Loucy (cell line): ENCODE results near the gene ATXN7L2.

Experiments
- H2AFZ ChIP-seq: fragments of 200-600 bp; sonication (generic); 2 replicates; pipeline ENCODE4 v1.6.0; 2016; ENCODE audit warnings: antibody characterized with exemption, mild to moderate bottlenecking, low read length, moderate library complexity
- H3F3A ChIP-seq: fragments of 200-600 bp; 2 replicates; pipeline ENCODE4 v1.6.0; 2016; ENCODE audit warnings: antibody characterized with exemption, low read depth, mild to moderate bottlenecking
- H3K27me3 ChIP-seq: fragments of 200-600 bp; sonication (generic); 2 replicates; pipeline ENCODE4 v1.6.1; 2014; ENCODE audit warnings: low read length, mild to moderate bottlenecking; ENCODE audit not compliant: insufficient read depth, poor library complexity, severe bottlenecking
- H3K36me3 ChIP-seq: fragments of 200-600 bp; sonication (generic); 2 replicates; pipeline ENCODE4 v1.6.1; 2016; ENCODE audit warnings: low read length; ENCODE audit not compliant: insufficient read depth
- H3K4me1 ChIP-seq: fragments of 200-600 bp; sonication (generic); 2 replicates; pipeline ENCODE4 v1.5.1; 2014; ENCODE audit warnings: low read length, mild to moderate bottlenecking; ENCODE audit not compliant: insufficient read depth, poor library complexity, severe bottlenecking
- H3K4me2 ChIP-seq: fragments of 200-600 bp; sonication (generic); 2 replicates; pipeline ENCODE4 v1.6.0; 2014; ENCODE audit warnings: antibody characterized with exemption, low read length, low read depth, mild to moderate bottlenecking; ENCODE audit not compliant: poor library complexity, severe bottlenecking
- H3K4me3 ChIP-seq: fragments of 200-600 bp; sonication (generic); 2 replicates; pipeline ENCODE4 v1.5.1; 2014; ENCODE audit warnings: low read length, mild to moderate bottlenecking, mixed read lengths; ENCODE audit not compliant: poor library complexity, severe bottlenecking
- H3K79me2 ChIP-seq: fragments of 200-600 bp; sonication (generic); 2 replicates; pipeline ENCODE4 v1.6.1; 2014; ENCODE audit warnings: low read length; ENCODE audit not compliant: insufficient read depth
- H3K9ac ChIP-seq: fragments of 200-600 bp; sonication (generic); 2 replicates; pipeline ENCODE4 v1.6.0; 2014; ENCODE audit warnings: mild to moderate bottlenecking, low read depth, low read length, moderate library complexity; ENCODE audit not compliant: poor library complexity, severe bottlenecking
- H3K9me2 ChIP-seq: fragments of 200-600 bp; sonication (generic); replicated peaks from 2 replicates; pipeline ENCODE4 v1.6.1; 2016; ENCODE audit warnings: low read depth, low read length, mixed read lengths
- H3K9me3 ChIP-seq: fragments of 200-600 bp; sonication (generic); 2 replicates; pipeline ENCODE4 v1.6.1; 2014; ENCODE audit warnings: mild to moderate bottlenecking, antibody characterized with exemption, low read length, low read depth; ENCODE audit not compliant: insufficient read depth
- H4K20me1 ChIP-seq: fragments of 200-600 bp; sonication (generic); 2 replicates; pipeline ENCODE4 v1.6.0; 2014; ENCODE audit warnings: antibody characterized with exemption, low read length, mild to moderate bottlenecking; ENCODE audit not compliant: insufficient read depth, poor library complexity, severe bottlenecking
- EZH2phosphoT487 ChIP-seq: fragments of 200-600 bp; IDR thresholded peaks from 2 replicates; pipeline ENCODE4 v1.6.1; 2018; ENCODE audit warnings: antibody characterized with exemption, mild to moderate bottlenecking, moderate library complexity, borderline replicate concordance
- TF ChIP-seq, protein P1 (sequence below): fragments of 200-600 bp; sonication (generic); conservative IDR thresholded peaks from 2 replicates; pipeline ENCODE4 v1.5.1; 2014; ENCODE audit warnings: mild to moderate bottlenecking, antibody characterized with exemption, low read length

ATXN7L2 gene

DNA sequence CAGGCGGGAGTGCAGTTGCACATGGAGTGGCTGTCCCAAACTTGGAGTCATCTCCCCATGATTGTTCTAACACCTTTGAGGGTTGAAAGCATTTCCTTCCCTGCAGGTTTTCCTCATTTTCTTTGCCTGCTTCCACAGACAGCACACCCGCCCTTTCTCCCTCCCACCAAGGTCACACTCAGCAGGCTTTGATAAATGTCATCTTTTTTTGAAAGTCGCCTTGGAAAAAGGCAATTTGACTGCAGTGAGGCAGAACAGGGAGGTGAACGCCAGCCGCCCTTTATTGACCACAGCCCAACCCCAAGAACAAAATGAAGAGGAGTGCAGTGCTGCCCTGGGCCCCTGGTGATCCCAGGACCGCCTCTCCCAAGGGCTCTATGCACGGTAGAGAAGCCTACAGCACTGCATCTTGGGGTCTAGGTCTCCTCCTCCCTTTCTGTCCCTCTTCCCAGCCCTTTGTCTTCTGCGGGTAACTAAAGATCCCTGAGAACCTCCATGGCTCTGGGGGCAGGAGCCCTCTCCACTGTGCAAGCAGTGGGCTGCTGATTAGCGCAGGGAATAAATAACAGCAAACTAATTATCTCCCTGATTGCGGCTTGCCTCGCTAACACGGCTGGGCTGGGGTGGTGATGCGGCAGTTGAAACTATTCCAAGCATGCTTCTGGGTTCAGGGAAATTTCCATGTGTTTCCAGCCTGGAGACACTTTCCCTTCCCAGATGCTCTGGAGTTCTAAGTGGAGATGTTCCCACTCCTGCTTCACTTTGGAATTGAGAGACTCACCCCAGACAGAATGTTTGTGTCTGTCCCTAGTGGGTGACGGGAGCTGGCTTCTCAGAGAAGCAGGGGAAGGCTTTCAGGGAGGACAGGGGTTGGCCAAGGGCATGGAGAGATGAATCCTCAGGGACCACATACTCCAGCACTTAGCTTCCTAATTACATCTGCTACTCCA, 37.6 kb downstream of the ATXN7L2 start:
- no peak overlapping the region for H3K4me2 ChIP-seq
- H3K4me3 ChIP-seq, result no peak overlapping the region
- no peaks in the 10 kb centered on the region for H3K79me2 ChIP-seq
- no peaks in the 10 kb centered on the region for H4K20me1 ChIP-seq
- H3F3A ChIP-seq, result no peaks in the 10 kb centered on the region
- no peak overlapping the region for H2AFZ ChIP-seq
- TF ChIP-seq EZH2phosphoT487, result no peak
- TF ChIP-seq, protein P1, sequence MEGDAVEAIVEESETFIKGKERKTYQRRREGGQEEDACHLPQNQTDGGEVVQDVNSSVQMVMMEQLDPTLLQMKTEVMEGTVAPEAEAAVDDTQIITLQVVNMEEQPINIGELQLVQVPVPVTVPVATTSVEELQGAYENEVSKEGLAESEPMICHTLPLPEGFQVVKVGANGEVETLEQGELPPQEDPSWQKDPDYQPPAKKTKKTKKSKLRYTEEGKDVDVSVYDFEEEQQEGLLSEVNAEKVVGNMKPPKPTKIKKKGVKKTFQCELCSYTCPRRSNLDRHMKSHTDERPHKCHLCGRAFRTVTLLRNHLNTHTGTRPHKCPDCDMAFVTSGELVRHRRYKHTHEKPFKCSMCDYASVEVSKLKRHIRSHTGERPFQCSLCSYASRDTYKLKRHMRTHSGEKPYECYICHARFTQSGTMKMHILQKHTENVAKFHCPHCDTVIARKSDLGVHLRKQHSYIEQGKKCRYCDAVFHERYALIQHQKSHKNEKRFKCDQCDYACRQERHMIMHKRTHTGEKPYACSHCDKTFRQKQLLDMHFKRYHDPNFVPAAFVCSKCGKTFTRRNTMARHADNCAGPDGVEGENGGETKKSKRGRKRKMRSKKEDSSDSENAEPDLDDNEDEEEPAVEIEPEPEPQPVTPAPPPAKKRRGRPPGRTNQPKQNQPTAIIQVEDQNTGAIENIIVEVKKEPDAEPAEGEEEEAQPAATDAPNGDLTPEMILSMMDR, result no peak
- no peak overlapping the region for H3K9ac ChIP-seq
- H3K27me3 ChIP-seq, result no peaks in the 10 kb centered on the region
- no peaks in the 10 kb centered on the region for H3K36me3 ChIP-seq
- H3K9me2 ChIP-seq, result no peaks in the 10 kb centered on the region
- no peaks in the 10 kb centered on the region for H3K9me3 ChIP-seq
- H3K4me1 ChIP-seq, result no peaks in the 10 kb centered on the region

DNA sequence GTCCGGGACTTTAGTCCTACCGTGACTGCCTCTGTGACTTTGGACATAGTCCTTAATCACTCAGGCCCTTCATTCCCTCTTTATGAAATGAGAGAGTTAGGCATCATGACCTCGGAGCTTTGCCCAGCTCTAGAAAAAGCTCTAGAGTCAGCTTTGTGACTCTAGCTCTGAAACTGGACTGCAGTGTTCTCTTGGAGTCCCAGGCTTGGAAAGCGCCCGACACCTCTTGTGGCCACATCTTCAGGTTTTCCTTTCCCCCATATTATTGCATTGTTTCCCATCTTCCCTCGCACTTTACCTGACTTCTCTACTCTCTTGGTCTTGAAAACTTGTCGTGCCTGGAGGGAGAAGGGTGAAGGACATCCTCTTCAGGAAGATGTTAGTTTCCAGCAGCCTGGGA, 38.3 kb downstream of the ATXN7L2 start:
- Histone ChIP-seq H3K79me2 (no peaks in the 10 kb centered on the region), H2AFZ (no peak overlapping the region), H3K4me2 (no peak overlapping the region), H4K20me1 (no peaks in the 10 kb centered on the region), H3K4me1 (no peaks in the 10 kb centered on the region), H3K36me3 (no peaks in the 10 kb centered on the region), H3K9ac (no peak overlapping the region), H3F3A (no peaks in the 10 kb centered on the region), H3K4me3 (no peak overlapping the region), H3K9me3 (no peaks in the 10 kb centered on the region), H3K27me3 (no peaks in the 10 kb centered on the region), H3K9me2 (no peaks in the 10 kb centered on the region)
- TF ChIP-seq, protein P1, result no peak
- TF ChIP-seq EZH2phosphoT487, result no peak

DNA sequence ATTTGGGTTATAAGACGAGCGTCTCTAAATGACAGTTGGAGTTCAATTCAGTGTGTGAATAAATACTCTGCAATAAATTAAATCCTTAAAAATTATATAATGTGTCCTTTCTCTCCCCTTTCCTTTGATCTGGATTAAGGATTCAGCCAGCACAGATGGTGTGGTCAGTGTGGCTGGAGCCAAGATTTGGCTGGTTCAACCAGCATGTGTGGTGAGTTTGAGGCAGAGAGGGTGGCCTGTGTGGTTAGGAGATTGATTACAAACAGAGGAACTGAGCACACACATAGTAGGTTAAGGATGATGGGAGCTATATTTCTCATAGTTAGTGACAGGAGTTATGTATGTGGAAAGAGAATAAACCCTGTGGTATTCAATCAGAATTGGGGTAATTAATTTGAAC, 40.0 kb downstream of the ATXN7L2 start:
- Histone ChIP-seq H3K4me2 (no peak overlapping the region), H3K9ac (no peak overlapping the region), H2AFZ (no peak overlapping the region), H3K9me3 (no peaks in the 10 kb centered on the region), H3K4me3 (no peak overlapping the region), H3K36me3 (no peaks in the 10 kb centered on the region), H3K4me1 (no peaks in the 10 kb centered on the region), H4K20me1 (no peaks in the 10 kb centered on the region), H3K9me2 (no peaks in the 10 kb centered on the region), H3K27me3 (no peaks in the 10 kb centered on the region), H3K79me2 (no peaks in the 10 kb centered on the region), H3F3A (no peaks in the 10 kb centered on the region)
- TF ChIP-seq, protein P1, result no peak
- no peak for TF ChIP-seq EZH2phosphoT487
